ENCODE measurements around the gene CD300A.

Gene CD300A

DNA sequence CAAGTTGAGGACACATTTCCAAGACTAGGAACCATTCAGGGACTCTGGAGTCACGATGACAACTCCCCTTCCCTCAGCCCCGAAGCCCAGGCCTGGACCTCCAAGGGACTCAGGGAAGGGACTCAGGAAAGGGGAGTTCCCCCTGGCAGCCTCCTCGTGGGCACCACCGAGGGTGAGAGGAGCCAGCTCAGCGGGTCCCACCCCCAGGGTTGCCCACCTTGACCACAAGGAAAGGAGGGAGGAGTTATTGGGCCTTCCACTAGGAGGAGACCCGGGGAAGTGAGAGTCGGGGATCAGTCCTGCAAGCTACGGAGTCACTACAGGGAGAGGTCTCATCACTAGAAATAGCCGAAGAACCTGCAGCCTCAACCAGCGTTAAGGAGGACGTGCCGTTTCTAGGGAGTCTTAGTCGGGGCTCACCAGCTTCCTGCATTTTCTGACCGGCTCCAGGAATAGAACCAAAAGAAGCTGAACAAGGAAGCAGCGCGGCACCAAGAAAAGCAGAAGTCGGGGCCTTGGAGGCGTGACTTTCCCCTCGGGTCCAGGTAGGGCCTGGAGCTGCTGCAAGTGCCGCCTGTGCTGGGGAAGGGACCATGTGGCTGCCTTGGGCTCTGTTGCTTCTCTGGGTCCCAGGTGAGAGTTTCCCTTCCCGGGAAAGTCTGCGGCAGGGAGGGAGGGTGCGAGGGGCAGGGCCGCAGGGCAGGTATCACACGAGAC lies at the start of gene CD300A:
Gene CD300A (plus strand): TSS at position 524 of the 717 bp plus-strand sequence. CDS start 70 bp downstream, at position 594.
- TF ChIP-seq, protein P1, sequence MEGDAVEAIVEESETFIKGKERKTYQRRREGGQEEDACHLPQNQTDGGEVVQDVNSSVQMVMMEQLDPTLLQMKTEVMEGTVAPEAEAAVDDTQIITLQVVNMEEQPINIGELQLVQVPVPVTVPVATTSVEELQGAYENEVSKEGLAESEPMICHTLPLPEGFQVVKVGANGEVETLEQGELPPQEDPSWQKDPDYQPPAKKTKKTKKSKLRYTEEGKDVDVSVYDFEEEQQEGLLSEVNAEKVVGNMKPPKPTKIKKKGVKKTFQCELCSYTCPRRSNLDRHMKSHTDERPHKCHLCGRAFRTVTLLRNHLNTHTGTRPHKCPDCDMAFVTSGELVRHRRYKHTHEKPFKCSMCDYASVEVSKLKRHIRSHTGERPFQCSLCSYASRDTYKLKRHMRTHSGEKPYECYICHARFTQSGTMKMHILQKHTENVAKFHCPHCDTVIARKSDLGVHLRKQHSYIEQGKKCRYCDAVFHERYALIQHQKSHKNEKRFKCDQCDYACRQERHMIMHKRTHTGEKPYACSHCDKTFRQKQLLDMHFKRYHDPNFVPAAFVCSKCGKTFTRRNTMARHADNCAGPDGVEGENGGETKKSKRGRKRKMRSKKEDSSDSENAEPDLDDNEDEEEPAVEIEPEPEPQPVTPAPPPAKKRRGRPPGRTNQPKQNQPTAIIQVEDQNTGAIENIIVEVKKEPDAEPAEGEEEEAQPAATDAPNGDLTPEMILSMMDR (IDR thresholded peaks at IDR 0.05; ENCODE audit: insufficient read depth, low read length, poor library complexity, severe bottlenecking) = no peak
- Histone ChIP-seq H3K4me3 (replicated peaks; ENCODE audit: low read depth, low read length) (peak within 1 kb of the TSS; percentile 91), H3K36me3 (ENCODE audit: control insufficient read depth, insufficient read depth, low read length) (peaks cover under 1% of the 10 kb centered on the region; the same call in 1 of the 2 replicates), H3K27me3 (replicated peaks; ENCODE audit: control insufficient read depth, insufficient read depth, low read length) (no peaks in the 10 kb centered on the region)
- peak; percentile 67 for DNase-seq (ENCODE audit: extremely low read depth, insufficient read length)

DNA sequence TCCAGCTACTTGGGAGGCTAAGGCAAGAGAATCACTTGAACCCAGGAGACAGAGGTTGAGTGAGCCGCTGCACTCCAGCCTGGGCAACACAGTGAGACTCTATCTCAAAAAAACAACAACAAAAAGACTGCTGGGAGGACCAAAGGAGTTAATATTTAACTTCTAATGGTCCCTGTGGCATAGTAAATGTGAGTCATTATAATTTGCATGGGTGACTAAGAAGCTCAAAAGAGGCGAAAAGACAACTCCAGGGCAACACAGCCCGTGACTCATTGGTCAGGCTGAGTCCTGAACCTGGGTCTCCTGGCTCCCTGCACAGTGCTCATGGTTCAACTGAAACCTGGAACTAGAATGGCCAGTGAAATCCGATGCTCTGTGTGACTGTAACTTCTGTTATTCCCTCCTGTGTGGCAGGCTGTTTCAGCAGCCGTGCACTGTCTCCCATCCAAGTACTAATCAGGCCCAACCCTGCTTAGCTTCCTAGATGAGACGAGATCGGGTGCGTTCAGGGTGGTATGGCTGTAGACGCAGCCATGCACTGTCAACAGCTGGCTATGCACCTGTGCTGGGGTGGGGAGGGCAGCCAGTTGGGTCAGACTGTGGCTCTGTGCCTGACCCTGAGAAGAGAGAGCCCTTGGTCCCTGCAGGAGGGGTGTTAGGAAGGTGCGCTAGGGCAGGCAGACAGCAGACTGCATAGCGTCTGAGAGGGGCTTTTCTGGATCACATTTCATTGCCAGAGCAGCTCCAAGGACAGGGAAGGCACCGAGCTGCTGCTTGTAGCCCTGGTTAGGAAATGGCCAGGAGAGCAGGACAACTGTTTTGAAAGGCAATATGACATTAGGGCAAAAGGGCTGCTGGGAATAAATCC lies 49.0 kb upstream of the CD300A start:
- H3K27me3 ChIP-seq (replicated peaks; ENCODE audit: control insufficient read depth, insufficient read depth, low read length) = no peaks in the 10 kb centered on the region
- no peak for DNase-seq (ENCODE audit: extremely low read depth, insufficient read length)
- no peaks in the 10 kb centered on the region for H3K36me3 ChIP-seq (ENCODE audit: control insufficient read depth, insufficient read depth, low read length)
- TF ChIP-seq, protein P1 (IDR thresholded peaks at IDR 0.05; ENCODE audit: insufficient read depth, low read length, poor library complexity, severe bottlenecking) = no peak
- H3K4me3 ChIP-seq (replicated peaks; ENCODE audit: low read depth, low read length) = no peak overlapping the region

DNA sequence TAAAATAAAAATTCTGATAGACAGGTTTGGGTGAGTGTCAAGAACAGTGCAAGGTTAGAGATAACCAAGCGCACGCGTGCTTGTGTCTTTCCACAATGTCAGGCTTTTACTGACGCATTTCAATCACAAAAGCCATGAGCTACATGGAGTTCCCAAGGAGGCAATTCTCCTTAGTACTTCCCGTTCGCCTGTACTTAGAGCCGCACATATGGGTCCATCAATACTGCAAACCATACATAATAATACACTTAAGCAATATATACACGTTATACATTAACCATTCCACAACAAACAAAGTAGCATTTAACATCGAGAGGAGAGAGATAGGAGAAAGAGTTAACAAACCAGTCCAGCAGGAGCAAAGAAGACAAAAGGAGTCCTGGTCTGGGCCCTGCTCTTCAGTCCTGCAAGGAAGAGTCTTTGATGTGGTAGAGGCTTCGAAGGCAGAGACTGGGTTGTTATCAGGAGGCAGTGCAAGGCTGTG lies 46.5 kb upstream of the CD300A start:
- TF ChIP-seq, protein P1 (IDR thresholded peaks at IDR 0.05; ENCODE audit: insufficient read depth, low read length, poor library complexity, severe bottlenecking) = no peak
- DNase-seq (ENCODE audit: extremely low read depth, insufficient read length) = no peak
- Histone ChIP-seq H3K4me3 (replicated peaks; ENCODE audit: low read depth, low read length) (no peak overlapping the region), H3K36me3 (ENCODE audit: control insufficient read depth, insufficient read depth, low read length) (no peaks in the 10 kb centered on the region), H3K27me3 (replicated peaks; ENCODE audit: control insufficient read depth, insufficient read depth, low read length) (no peaks in the 10 kb centered on the region)

DNA sequence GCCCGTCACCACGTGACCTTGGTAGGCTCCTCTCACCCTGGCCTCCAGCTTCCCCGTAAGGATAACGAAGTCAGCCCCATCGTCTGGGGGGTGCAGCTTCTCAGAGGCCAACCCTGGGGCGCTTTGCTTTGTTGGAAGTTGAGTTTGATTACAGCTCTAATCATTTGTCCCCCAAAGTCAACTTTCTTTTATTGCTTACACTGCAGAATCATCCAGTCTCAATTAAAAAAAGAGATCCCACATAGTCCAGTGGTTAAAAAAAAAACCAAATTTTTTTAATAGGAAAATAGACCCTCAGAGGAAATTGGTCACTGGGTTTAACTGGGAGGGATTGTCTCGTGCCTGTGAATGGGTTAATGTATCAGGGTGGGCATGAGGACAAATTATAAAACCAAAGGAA lies 42.3 kb upstream of the CD300A start:
- DNase-seq (ENCODE audit: extremely low read depth, insufficient read length) = no peak
- Histone ChIP-seq H3K36me3 (ENCODE audit: control insufficient read depth, insufficient read depth, low read length) (no peaks in the 10 kb centered on the region), H3K27me3 (replicated peaks; ENCODE audit: control insufficient read depth, insufficient read depth, low read length) (no peaks in the 10 kb centered on the region), H3K4me3 (replicated peaks; ENCODE audit: low read depth, low read length) (no peak overlapping the region)
- TF ChIP-seq, protein P1 (IDR thresholded peaks at IDR 0.05; ENCODE audit: insufficient read depth, low read length, poor library complexity, severe bottlenecking) = no peak

DNA sequence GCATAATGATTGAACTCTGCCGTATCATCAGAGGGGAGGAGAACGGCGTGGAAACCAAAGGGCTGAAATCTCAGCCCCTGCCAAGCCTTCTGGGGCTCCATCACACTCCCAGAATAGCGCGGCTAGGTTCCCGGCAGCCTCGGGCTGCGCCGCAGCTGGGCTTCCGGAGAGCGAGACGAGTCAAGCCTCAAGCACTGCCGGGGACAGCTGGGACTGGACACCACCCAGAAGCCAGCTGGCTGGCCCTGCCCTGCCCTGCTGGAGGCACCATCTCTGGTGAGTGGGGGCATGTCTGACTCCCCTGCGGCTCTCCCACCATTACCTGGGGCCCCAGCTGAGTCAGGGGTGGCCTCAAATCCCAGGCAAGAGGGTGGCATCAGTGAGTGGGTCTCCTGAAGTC lies 41.8 kb upstream of the CD300A start:
- no peaks in the 10 kb centered on the region for H3K27me3 ChIP-seq (replicated peaks; ENCODE audit: control insufficient read depth, insufficient read depth, low read length)
- TF ChIP-seq, protein P1 (IDR thresholded peaks at IDR 0.05; ENCODE audit: insufficient read depth, low read length, poor library complexity, severe bottlenecking) = no peak
- H3K4me3 ChIP-seq (replicated peaks; ENCODE audit: low read depth, low read length) = no peak overlapping the region
- no peaks in the 10 kb centered on the region for H3K36me3 ChIP-seq (ENCODE audit: control insufficient read depth, insufficient read depth, low read length)
- DNase-seq (ENCODE audit: extremely low read depth, insufficient read length) = no peak
